ENCODE results near the gene TCL1B. TPM values are rescaled to one million over a fixed set of nuclear protein-coding genes. Genes with fewer than 3 reads are reported as not detected.

TCL1B gene
- polyA plus RNA-seq, 1 donor (not counting 4 experiments of a cell fraction or from before 2014, with no cell fraction given): not detected

DNA sequence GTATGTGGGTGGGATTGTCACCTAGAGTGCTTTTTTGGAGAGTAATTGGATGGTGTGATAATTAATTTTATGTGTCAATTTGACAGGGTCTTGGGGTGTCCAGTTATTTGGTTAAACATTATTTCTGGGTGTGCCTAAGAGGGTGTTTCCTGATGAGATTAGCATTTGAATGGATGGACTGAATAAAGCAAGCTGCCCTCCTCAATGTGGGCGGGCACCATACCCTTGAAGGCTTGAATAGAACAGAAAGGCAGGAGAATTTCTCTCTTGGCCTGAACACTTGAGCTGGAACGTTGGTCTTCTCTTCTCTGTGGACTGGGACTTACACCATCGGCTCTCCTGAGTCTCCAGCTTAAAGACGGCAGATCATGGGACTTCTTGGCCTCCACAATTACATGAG lies 28.8 kb upstream of the TCL1B start:
- Histone ChIP-seq H3K79me2 (ENCODE audit: control insufficient read depth, insufficient read depth, low read length) (no peaks in the 10 kb centered on the region), H3K4me2 (ENCODE audit: control insufficient read depth, extremely low read depth, insufficient read depth, low read depth, low read length) (no peak overlapping the region), H3K36me3 (ENCODE audit: control insufficient read depth in 2 of 2, extremely low read depth in 1 of 2, insufficient read depth in 2 of 2, low read length in 2 of 2) (no peaks in the 10 kb centered on the region), H3K27me3 (ENCODE audit: control insufficient read depth, extremely low read depth, insufficient read depth, low read length) (peaks cover 7% of the 10 kb centered on the region), H3K4me3 (ENCODE audit: control insufficient read depth in 2 of 3, extremely low read depth in 1 of 3, insufficient read depth in 2 of 3, low read depth in 1 of 3, low read length in 3 of 3) (no peak overlapping the region), H3K4me1 (ENCODE audit: control insufficient read depth, extremely low read depth, insufficient read depth, low read length) (no peaks in the 10 kb centered on the region), H3K9me3 (ENCODE audit: control insufficient read depth, low read depth, low read length) (no peaks in the 10 kb centered on the region), H3K9ac (ENCODE audit: control insufficient read depth, extremely low read depth, insufficient read depth, low read length) (no peak overlapping the region), H4K20me1 (ENCODE audit: control insufficient read depth, extremely low read depth, insufficient read depth, low read length) (no peaks in the 10 kb centered on the region), H2AFZ (ENCODE audit: control insufficient read depth, low read length) (no peak overlapping the region), H3K27ac (ENCODE audit: control insufficient read depth, insufficient read depth, low read length) (no peak overlapping the region), H3K9me1 (ENCODE audit: control insufficient read depth, extremely low read depth, insufficient read depth, low read length) (no peaks in the 10 kb centered on the region)
- TF ChIP-seq, protein P1, sequence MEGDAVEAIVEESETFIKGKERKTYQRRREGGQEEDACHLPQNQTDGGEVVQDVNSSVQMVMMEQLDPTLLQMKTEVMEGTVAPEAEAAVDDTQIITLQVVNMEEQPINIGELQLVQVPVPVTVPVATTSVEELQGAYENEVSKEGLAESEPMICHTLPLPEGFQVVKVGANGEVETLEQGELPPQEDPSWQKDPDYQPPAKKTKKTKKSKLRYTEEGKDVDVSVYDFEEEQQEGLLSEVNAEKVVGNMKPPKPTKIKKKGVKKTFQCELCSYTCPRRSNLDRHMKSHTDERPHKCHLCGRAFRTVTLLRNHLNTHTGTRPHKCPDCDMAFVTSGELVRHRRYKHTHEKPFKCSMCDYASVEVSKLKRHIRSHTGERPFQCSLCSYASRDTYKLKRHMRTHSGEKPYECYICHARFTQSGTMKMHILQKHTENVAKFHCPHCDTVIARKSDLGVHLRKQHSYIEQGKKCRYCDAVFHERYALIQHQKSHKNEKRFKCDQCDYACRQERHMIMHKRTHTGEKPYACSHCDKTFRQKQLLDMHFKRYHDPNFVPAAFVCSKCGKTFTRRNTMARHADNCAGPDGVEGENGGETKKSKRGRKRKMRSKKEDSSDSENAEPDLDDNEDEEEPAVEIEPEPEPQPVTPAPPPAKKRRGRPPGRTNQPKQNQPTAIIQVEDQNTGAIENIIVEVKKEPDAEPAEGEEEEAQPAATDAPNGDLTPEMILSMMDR (optimal IDR thresholded peaks at IDR 0.05 in 1 of 3, IDR thresholded peaks at IDR 0.05 in 1 of 3, conservative IDR thresholded peaks at IDR 0.05 in 1 of 3; ENCODE audit: extremely low read depth in 1 of 3, insufficient read depth in 2 of 3, low read length in 3 of 3): no peak
- no peak for TF ChIP-seq EZH2 (IDR thresholded peaks at IDR 0.05; ENCODE audit: low read length)
- no peak for FAIRE-seq
- dilution Hi-C loops (cut with MboI; ENCODE audit: extremely low pct_ligation_motif_present, low sequenced_read_pairs): no loop called here
- DNase-seq (ENCODE audit: low read depth, low spot score): no peak

DNA sequence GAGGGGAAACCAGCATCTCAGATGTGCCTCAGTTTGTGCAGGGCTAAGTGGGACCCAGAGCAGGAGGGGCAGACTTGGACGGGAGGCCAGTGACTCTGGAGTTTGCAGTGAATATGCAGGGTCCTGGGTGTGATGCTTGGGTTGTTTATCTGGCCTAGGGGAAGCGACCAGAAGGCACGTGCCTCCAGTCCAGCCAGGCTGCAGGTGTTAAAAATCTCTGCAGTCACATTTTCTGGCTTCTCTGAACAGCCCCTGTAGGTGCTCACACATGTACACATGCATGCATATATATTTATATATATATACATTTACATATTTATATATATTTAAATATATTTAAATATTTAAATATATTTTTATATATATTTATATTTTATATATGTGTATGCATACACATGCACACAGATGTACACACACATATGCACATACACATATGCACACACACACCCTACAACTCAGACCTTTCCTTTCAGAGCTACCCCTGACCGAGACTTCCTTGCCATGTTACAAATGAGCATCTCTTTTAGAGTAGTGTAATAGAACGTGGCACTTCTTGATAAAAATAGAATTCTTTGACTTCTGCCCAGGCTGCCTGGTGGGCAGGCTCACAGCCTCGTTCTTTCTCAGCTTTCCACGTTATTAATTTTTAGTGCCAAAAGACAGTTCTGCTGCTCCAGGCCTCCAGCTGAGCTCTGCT lies 26.8 kb upstream of the TCL1B start:
- dilution Hi-C loops (cut with MboI; ENCODE audit: extremely low pct_ligation_motif_present, low sequenced_read_pairs): no loop called here
- Histone ChIP-seq H4K20me1 (ENCODE audit: control insufficient read depth, extremely low read depth, insufficient read depth, low read length) (no peaks in the 10 kb centered on the region), H3K4me1 (ENCODE audit: control insufficient read depth, extremely low read depth, insufficient read depth, low read length) (no peaks in the 10 kb centered on the region), H3K36me3 (ENCODE audit: control insufficient read depth in 2 of 2, extremely low read depth in 1 of 2, insufficient read depth in 2 of 2, low read length in 2 of 2) (no peaks in the 10 kb centered on the region), H3K4me2 (ENCODE audit: control insufficient read depth, extremely low read depth, insufficient read depth, low read depth, low read length) (no peak overlapping the region), H3K27ac (ENCODE audit: control insufficient read depth, insufficient read depth, low read length) (no peak overlapping the region), H3K9me1 (ENCODE audit: control insufficient read depth, extremely low read depth, insufficient read depth, low read length) (no peaks in the 10 kb centered on the region), H3K4me3 (ENCODE audit: control insufficient read depth in 2 of 3, extremely low read depth in 1 of 3, insufficient read depth in 2 of 3, low read depth in 1 of 3, low read length in 3 of 3) (no peak overlapping the region), H3K27me3 (ENCODE audit: control insufficient read depth, extremely low read depth, insufficient read depth, low read length) (peaks cover 12% of the 10 kb centered on the region), H2AFZ (ENCODE audit: control insufficient read depth, low read length) (no peak overlapping the region), H3K9ac (ENCODE audit: control insufficient read depth, extremely low read depth, insufficient read depth, low read length) (no peak overlapping the region), H3K9me3 (ENCODE audit: control insufficient read depth, low read depth, low read length) (no peaks in the 10 kb centered on the region), H3K79me2 (ENCODE audit: control insufficient read depth, insufficient read depth, low read length) (no peaks in the 10 kb centered on the region)
- TF ChIP-seq, protein P1 (optimal IDR thresholded peaks at IDR 0.05 in 1 of 3, IDR thresholded peaks at IDR 0.05 in 1 of 3, conservative IDR thresholded peaks at IDR 0.05 in 1 of 3; ENCODE audit: extremely low read depth in 1 of 3, insufficient read depth in 2 of 3, low read length in 3 of 3): no peak
- TF ChIP-seq EZH2 (IDR thresholded peaks at IDR 0.05; ENCODE audit: low read length): no peak
- FAIRE-seq (no peak), DNase-seq (ENCODE audit: low read depth, low spot score) (no peak)
